ENCODE measurements around the gene CAB39L. TPM values are rescaled to one million over a fixed set of nuclear protein-coding genes. Genes with fewer than 3 reads are reported as not detected.

CAB39L gene
- total RNA-seq, 4 donors from 2014 or later, result 4.7 to 14.4 (median 8.7) TPM

DNA sequence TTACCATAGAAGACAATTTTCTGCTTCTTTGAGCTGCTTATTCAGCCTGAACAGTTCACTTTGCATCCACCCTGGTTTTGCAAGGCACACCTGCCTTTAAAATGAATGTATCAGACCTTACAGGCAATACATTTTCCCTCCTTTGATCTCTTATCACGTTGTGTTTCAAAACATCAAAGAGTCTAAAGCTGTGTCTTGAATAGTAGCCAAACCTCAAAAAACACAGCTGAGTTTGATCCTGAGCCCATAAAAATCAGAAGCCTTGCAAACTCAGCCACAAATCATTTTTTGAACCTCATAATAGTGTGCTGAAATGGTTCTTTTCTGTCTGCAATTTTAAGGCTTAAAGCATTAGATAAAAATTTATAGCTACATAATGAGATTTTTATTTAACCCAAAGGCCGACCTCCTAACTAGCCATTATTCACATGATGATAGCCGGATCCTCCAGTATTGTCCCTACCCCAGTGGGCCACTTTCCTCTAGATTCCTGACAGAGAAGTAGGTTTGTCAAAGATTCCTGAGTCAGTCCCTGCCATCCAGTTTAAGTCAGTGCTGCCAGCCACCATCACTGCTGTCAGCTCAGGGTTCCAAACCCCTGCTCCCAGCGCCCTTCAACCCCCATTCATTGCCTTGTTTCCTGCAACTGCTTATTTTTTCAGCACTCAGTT, 71.8 kb downstream of the CAB39L start:
- no peaks in the 10 kb centered on the region for H3K27me3 ChIP-seq
- no peak for ATAC-seq
- H3K4me3 ChIP-seq, result no peak overlapping the region
- peaks cover 0 to 2% of the 10 kb centered on the region in 2 donors for H3K4me1 ChIP-seq
- TF ChIP-seq, protein P1, sequence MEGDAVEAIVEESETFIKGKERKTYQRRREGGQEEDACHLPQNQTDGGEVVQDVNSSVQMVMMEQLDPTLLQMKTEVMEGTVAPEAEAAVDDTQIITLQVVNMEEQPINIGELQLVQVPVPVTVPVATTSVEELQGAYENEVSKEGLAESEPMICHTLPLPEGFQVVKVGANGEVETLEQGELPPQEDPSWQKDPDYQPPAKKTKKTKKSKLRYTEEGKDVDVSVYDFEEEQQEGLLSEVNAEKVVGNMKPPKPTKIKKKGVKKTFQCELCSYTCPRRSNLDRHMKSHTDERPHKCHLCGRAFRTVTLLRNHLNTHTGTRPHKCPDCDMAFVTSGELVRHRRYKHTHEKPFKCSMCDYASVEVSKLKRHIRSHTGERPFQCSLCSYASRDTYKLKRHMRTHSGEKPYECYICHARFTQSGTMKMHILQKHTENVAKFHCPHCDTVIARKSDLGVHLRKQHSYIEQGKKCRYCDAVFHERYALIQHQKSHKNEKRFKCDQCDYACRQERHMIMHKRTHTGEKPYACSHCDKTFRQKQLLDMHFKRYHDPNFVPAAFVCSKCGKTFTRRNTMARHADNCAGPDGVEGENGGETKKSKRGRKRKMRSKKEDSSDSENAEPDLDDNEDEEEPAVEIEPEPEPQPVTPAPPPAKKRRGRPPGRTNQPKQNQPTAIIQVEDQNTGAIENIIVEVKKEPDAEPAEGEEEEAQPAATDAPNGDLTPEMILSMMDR (IDR thresholded peaks at IDR 0.05 in 4 of 5, conservative IDR thresholded peaks at IDR 0.05 in 1 of 5), result no peak
- TF ChIP-seq POLR2A (IDR thresholded peaks at IDR 0.05), result no peak
- no peak for DNase-seq
- no peaks in the 10 kb centered on the region for H3K36me3 ChIP-seq
- intact Hi-C loops (cut with DNase I; ENCODE audit: low total_unique reads) (no loop called here), in situ Hi-C loops (cut with MboI; ENCODE audit: low sequenced_read_pairs in 4 of 4) (no loop called here)
- H3K9me3 ChIP-seq, result no peaks in the 10 kb centered on the region
- H3K27ac ChIP-seq, result no peak overlapping the region

DNA sequence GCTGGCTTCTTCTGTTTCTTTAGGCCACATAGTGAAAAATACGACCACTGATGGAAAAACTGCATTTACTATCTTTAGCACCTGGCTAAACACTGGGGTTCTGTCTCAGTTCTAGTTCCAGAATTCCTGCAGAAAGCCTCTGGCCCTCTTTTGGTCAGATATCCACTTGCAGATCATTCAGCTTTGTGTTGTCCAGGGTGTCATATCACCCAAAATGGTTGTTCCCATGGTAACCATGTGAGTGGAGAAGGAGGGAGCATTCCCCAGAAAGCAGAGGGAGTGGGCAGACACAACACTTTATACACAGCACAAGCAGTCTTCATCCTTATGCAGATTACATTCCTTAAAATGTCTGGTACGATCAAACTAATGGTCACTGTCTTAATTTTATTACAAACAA, 73.5 kb downstream of the CAB39L start:
- no peaks in the 10 kb centered on the region for H3K36me3 ChIP-seq
- H3K4me3 ChIP-seq, result no peak overlapping the region
- no peak overlapping the region for H3K27ac ChIP-seq
- H3K9me3 ChIP-seq, result no peaks in the 10 kb centered on the region
- no peak for DNase-seq
- intact Hi-C loops (cut with DNase I; ENCODE audit: low total_unique reads) (no loop called here), in situ Hi-C loops (cut with MboI; ENCODE audit: low sequenced_read_pairs in 4 of 4) (no loop called here)
- no peaks in the 10 kb centered on the region for H3K27me3 ChIP-seq
- no peak for ATAC-seq
- no peak for TF ChIP-seq POLR2A (IDR thresholded peaks at IDR 0.05)
- TF ChIP-seq, protein P1 (IDR thresholded peaks at IDR 0.05 in 4 of 5, conservative IDR thresholded peaks at IDR 0.05 in 1 of 5), result no peak
- H3K4me1 ChIP-seq, result peaks cover 0 to 2% of the 10 kb centered on the region in 2 donors

DNA sequence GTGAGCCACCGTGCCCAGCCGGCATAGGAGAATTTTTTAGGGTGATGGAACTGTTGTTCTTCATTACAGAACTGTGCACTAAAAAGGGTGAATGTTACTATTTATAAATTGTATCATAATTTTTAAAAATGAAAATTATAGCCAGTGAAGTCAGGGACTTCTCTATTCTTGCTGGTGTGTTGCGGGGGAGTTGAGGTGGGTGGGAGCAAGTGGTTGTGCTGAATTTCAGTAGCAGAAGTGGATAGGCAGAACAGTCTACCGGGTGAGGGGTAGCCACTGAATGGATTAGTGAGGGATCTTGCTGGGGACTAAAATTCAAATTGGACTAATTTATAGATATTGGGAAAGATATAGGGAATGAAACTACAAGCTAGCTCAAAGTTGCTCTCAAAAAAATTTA, 74.0 kb downstream of the CAB39L start:
- DNase-seq, result no peak
- H3K27ac ChIP-seq, result no peak overlapping the region

DNA sequence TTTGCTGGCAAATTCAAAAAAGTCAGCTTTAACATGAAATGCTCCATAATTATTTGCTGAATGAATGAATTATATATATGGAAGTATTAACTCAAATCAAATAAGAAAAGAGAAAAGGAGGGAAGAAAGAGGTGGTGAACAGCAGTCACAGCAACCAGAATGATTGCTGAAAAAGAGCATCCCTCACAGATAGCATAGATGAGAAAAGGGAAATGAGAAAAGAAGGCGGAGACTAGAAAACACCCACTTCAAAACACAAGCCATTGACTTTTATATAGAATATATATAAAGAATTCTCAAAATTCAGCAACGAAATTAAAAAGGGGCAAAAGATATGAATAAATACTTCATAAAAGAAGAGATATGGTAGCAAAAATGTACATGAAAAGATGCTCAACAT, 75.2 kb downstream of the CAB39L start:
- Histone ChIP-seq H3K9me3 (no peaks in the 10 kb centered on the region), H3K36me3 (no peaks in the 10 kb centered on the region), H3K27ac (no peak overlapping the region), H3K27me3 (no peaks in the 10 kb centered on the region), H3K4me1 (peaks cover 0 to 2% of the 10 kb centered on the region in 2 donors), H3K4me3 (no peak overlapping the region)
- in situ Hi-C loops (cut with MboI; ENCODE audit: low sequenced_read_pairs in 4 of 4) (no loop called here), intact Hi-C loops (cut with DNase I; ENCODE audit: low total_unique reads) (no loop called here)
- ATAC-seq (no peak), DNase-seq (no peak)
- TF ChIP-seq POLR2A (IDR thresholded peaks at IDR 0.05), result no peak
- TF ChIP-seq, protein P1 (IDR thresholded peaks at IDR 0.05 in 4 of 5, conservative IDR thresholded peaks at IDR 0.05 in 1 of 5), result no peak

More for the DNA sequence above, 74.0 kb downstream of the CAB39L start:
- H3K4me3 ChIP-seq, result no peak overlapping the region
- no peaks in the 10 kb centered on the region for H3K9me3 ChIP-seq
- in situ Hi-C loops (cut with MboI; ENCODE audit: low sequenced_read_pairs in 4 of 4) (no loop called here), intact Hi-C loops (cut with DNase I; ENCODE audit: low total_unique reads) (no loop called here)
- H3K4me1 ChIP-seq, result peaks cover 0 to 2% of the 10 kb centered on the region in 2 donors
- TF ChIP-seq, protein P1 (IDR thresholded peaks at IDR 0.05 in 4 of 5, conservative IDR thresholded peaks at IDR 0.05 in 1 of 5), result no peak
- TF ChIP-seq POLR2A (IDR thresholded peaks at IDR 0.05), result no peak
- ATAC-seq, result no peak
- H3K27me3 ChIP-seq, result no peaks in the 10 kb centered on the region
- no peaks in the 10 kb centered on the region for H3K36me3 ChIP-seq
